GM23248 (cell line): ENCODE results near the gene TMEM52B.

Experiments used
- EZH2 ChIP-seq: fragments of 200-600 bp; sonication (generic); IDR thresholded peaks from 2 replicates; pipeline ENCODE4 v1.6.1; 2018; ENCODE audit warnings: antibody characterized with exemption, mild to moderate bottlenecking; ENCODE audit not compliant: insufficient read depth, poor library complexity, severe bottlenecking
- EZH2phosphoT487 ChIP-seq: fragments of 200-600 bp; sonication (generic); IDR thresholded peaks from 2 replicates; pipeline ENCODE4 v1.6.1; 2018; ENCODE audit warnings: antibody characterized with exemption, moderate library complexity, mild to moderate bottlenecking, low read depth; ENCODE audit not compliant: insufficient read depth

DNA sequence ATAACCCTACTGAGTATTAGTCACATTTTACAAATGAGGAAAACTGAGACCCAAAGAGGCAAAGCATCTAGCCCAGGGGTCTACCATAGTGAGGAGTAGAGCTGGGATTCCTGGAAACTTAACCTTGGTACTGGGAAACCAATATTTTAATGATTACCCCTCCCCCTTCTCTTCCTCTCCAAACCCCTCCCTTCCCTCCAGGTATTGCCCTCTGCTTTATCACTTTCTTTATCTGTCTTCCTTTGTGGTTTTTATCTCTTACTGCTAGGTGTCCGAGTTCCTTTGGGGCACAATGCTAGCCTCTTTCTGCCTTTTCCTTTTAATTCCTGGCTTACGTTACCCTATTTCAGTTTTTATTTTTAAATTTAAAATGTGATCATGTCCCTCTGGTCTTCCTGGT lies 36.6 kb downstream of the TMEM52B start:
- no peak for TF ChIP-seq EZH2
- TF ChIP-seq EZH2phosphoT487 = no peak
